GM21529 (cell line): Measurements from ENCODE around the gene CSNK1E.

Experiments
- ATAC-seq: cut with Tn5 transposase; IDR thresholded peaks from one replicate; pipeline ENCODE4 v1.9.1; 2021; ENCODE audit not compliant: unreplicated experiment

CSNK1E gene

GRCh38 chr22:38282397-38282796 is 34.8 kb downstream of the CSNK1E start:
- no peak for ATAC-seq

GRCh38 chr22:38276166-38276565 is 41.1 kb downstream of the CSNK1E start:
- ATAC-seq: no peak

- ATAC-seq: no peak
These were observed 44.0 kb downstream of the CSNK1E start for GRCh38 chr22:38273135-38273826.

GRCh38 chr22:38272373-38273134 is 44.7 kb downstream of the CSNK1E start, which contains the start of gene TMEM184B:
TSS of gene TMEM184B (minus strand) at chr22:38273010. CDS start at chr22:38247961, 25,049 bp downstream.
- peak; percentile 68 for ATAC-seq

- ATAC-seq: no peak
These were observed 45.3 kb downstream of the CSNK1E start for GRCh38 chr22:38271927-38272372.

- ATAC-seq: no peak
These were observed 46.1 kb downstream of the CSNK1E start for GRCh38 chr22:38271101-38271500.

- ATAC-seq: no peak
These were observed 46.9 kb downstream of the CSNK1E start for GRCh38 chr22:38270091-38270992.

GRCh38 chr22:38269466-38269865 is 47.8 kb downstream of the CSNK1E start:
- no peak for ATAC-seq

GRCh38 chr22:38267086-38267485 is 50.1 kb downstream of the CSNK1E start:
- ATAC-seq: no peak

- no peak for ATAC-seq
These were observed 51.1 kb downstream of the CSNK1E start for GRCh38 chr22:38266120-38266519.

- ATAC-seq: no peak
These were observed 52.9 kb downstream of the CSNK1E start for GRCh38 chr22:38264322-38264843.

- ATAC-seq: no peak
These were observed 55.0 kb downstream of the CSNK1E start for GRCh38 chr22:38262051-38262795.

- ATAC-seq: no peak
These were observed 56.2 kb downstream of the CSNK1E start for GRCh38 chr22:38260761-38261681.

- ATAC-seq: no peak
These were observed 57.9 kb downstream of the CSNK1E start for GRCh38 chr22:38259370-38259769.

- ATAC-seq: no peak
These were observed 58.3 kb downstream of the CSNK1E start for GRCh38 chr22:38258895-38259294.

- ATAC-seq: no peak
These were observed 59.5 kb downstream of the CSNK1E start for GRCh38 chr22:38257650-38258250.

- no peak for ATAC-seq
These were observed 60.1 kb downstream of the CSNK1E start for GRCh38 chr22:38257181-38257580.

- ATAC-seq: no peak
These were observed 61.5 kb downstream of the CSNK1E start for GRCh38 chr22:38255697-38256096.

- no peak for ATAC-seq
These were observed 65.9 kb downstream of the CSNK1E start for GRCh38 chr22:38251341-38251692.
